ENCODE measurements around the gene NFKB2. TPM values are rescaled to one million over a fixed set of nuclear protein-coding genes. Genes with fewer than 3 reads are reported as not detected.

Gene NFKB2
- total RNA-seq, 2 donors from 2014 or later, result 192 to 372 TPM

DNA sequence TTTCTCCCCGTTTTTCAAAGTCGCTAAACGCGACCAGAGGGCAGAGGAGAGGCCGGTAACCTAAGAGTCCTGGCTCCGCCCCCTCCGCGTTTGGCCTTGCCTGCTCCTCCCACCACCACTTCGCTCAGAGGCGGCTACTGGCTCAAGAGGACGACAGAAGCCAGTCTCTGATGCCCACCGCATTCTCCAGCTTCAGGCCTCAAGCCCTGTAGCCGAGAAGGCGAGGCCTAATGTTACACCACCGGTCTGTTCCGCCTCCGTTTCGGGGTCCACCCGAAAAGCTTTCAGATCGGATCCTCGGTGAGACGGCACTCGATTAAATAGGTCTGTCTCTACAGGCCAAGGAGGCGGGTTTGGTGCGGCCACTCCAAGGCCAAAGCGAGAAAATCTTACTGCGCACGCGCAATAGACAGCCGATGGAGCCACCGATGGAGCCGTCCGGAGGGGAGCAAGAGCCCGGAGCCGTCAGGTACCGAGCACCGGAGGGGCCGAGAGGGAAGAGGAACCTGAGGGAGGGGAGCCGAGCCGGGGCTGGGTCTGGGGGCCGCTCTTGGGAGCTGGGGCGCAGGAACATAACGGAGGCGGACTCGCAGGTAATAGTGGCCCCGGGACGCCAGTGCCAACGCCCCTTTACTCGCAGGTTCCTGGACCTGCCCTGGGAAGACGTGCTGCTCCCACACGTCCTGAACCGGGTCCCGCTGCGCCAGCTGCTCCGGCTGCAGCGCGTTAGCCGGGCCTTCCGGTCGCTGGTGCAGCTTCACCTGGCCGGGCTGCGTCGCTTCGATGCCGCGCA, 25.4 kb downstream of the NFKB2 start, which contains the start of gene FBXL15:
Gene FBXL15 (plus strand): TSS at position 123 of the 793 bp plus-strand sequence. CDS start 294 bp downstream, at position 417.
- peak within 1 kb of the TSS; percentile 95 for H3K27ac Mint-ChIP-seq
- no peaks in the 10 kb centered on the region for H3K9me3 Mint-ChIP-seq
- H3K4me3 Mint-ChIP-seq, result peak within 1 kb of the TSS; percentile 99
- peaks cover 16% of the 10 kb centered on the region for H3K36me3 Mint-ChIP-seq (ENCODE audit: low read depth)
- H3K4me1 Mint-ChIP-seq, result peaks cover 5% of the 10 kb centered on the region
- peaks cover 14% of the 10 kb centered on the region for H3K27me3 Mint-ChIP-seq
- peak; percentile 80 for ATAC-seq (replicated peaks)

DNA sequence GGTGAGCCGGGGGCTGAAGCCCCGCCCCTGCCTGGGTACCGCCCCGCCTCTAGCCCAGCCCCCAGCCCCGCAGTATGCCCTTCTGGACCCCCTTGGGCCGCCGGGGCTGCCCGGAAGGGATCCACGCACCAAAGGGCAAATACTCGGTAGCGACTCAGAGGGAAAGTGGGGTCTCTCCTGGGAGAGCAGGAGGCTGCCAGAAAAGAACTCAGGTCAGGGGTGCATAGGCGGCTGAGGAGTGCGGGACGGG, 25.9 kb downstream of the NFKB2 start:
- Mint-ChIP-seq H3K27me3 (peaks cover 11% of the 10 kb centered on the region), H3K36me3 (ENCODE audit: low read depth) (peaks cover 16% of the 10 kb centered on the region)

DNA sequence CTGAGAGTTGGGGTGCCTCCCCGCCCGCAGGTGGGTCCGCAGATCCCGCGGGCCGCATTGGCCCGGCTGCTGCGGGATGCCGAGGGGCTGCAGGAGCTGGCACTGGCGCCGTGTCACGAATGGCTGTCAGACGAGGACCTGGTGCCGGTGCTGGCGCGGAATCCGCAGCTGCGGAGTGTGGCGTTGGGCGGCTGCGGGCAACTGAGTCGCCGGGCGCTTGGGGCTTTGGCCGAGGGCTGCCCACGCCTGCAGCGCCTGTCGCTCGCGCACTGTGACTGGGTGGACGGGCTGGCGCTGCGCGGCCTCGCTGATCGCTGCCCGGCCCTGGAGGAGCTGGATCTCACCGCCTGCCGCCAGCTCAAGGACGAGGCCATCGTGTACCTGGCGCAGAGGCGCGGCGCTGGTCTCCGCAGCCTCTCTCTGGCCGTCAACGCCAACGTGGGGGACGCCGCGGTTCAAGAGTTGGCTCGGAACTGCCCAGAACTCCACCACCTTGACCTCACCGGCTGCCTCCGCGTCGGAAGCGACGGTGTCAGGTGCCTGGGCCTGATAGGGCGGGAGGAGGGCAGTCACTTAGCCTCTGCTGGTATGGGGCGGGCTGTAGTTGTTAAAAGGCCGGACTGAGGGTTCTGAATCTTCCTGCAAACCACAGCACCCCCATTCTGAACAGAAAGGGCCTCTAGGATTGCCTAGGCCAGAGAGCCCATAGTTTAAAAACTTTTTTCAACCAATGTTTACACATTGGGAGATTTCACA, 26.4 kb downstream of the NFKB2 start:
- Mint-ChIP-seq H3K27me3 (peaks cover 10% of the 10 kb centered on the region), H3K4me1 (peaks cover 11% of the 10 kb centered on the region), H3K4me3 (peak overlapping the region; percentile 99), H3K36me3 (ENCODE audit: low read depth) (peaks cover 16% of the 10 kb centered on the region), H3K27ac (peak overlapping the region; percentile 46), H3K9me3 (no peaks in the 10 kb centered on the region)
- ATAC-seq (replicated peaks), result peak; percentile 15

More for the DNA sequence above, 25.9 kb downstream of the NFKB2 start:
- Mint-ChIP-seq H3K4me1 (peaks cover 6% of the 10 kb centered on the region), H3K9me3 (no peaks in the 10 kb centered on the region), H3K27ac (no peak overlapping the region), H3K4me3 (peak overlapping the region; percentile 99)
- peak; percentile 1 for ATAC-seq (replicated peaks)

DNA sequence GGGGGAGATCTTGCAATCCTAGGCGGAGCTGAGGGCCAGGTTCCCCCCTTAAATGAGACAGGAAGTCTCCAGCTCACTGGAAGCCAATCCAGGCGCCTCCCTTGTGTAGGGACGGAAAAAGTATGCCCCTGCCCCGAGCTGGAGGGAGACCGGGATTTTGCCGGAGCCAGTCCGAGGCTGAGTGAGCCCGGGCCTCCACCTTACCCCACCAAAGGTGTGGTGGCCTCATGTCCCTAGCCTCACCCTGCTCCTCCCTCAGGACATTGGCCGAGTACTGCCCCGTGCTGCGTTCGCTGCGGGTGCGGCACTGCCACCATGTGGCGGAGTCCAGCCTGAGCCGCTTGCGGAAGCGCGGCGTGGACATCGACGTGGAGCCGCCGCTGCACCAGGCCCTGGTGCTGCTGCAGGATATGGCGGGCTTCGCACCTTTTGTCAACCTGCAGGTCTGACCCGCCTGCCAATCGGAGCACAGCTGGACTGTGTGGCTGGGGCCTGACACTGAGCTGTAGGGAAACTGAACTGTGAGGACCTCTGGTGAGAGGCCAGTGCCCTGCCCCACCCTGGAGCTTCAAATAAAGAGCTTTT, 27.1 kb downstream of the NFKB2 start:
- Mint-ChIP-seq H3K27me3 (peaks cover 5% of the 10 kb centered on the region), H3K4me1 (peaks cover 18% of the 10 kb centered on the region), H3K9me3 (no peaks in the 10 kb centered on the region), H3K27ac (peak overlapping the region; percentile 46), H3K4me3 (peak overlapping the region; percentile 99), H3K36me3 (ENCODE audit: low read depth) (peaks cover 16% of the 10 kb centered on the region)
- ATAC-seq (replicated peaks), result peak; percentile 36

DNA sequence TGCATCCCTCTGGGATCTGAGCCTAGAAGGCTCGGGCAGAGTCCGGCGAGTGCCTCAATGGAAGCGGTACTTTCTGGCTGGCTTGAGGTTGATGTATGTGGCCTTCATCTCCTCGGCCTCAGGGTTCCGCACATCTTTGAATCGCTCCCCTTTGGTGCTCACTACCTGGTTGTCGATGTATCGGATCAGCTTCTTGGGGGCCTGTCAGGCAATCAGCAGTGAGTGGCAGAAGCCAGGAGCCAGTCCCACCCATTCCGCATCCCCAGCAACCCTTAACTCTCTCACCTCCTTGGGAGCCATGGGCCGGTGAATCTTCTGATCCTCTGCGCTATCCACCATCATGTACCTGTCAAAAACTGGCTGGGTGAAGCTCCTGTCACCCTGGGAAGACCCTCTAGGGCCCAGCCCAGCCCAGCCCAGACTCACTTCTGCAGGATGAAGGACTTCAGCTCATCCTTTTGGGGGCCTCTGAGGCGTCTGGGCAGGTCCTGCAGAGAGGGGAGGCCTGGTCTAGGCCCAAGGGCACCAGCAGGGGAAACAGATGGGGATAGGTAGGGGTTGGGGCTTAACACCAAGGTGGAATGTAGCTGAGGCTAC, 28.0 kb downstream of the NFKB2 start:
- H3K27me3 Mint-ChIP-seq, result no peaks in the 10 kb centered on the region
- peaks cover 20% of the 10 kb centered on the region for H3K4me1 Mint-ChIP-seq
- H3K4me3 Mint-ChIP-seq, result peak overlapping the region; percentile 99
- no peaks in the 10 kb centered on the region for H3K9me3 Mint-ChIP-seq
- ATAC-seq (replicated peaks), result no peak
- H3K36me3 Mint-ChIP-seq (ENCODE audit: low read depth), result peaks cover 16% of the 10 kb centered on the region
- H3K27ac Mint-ChIP-seq, result peak overlapping the region; percentile 41

DNA sequence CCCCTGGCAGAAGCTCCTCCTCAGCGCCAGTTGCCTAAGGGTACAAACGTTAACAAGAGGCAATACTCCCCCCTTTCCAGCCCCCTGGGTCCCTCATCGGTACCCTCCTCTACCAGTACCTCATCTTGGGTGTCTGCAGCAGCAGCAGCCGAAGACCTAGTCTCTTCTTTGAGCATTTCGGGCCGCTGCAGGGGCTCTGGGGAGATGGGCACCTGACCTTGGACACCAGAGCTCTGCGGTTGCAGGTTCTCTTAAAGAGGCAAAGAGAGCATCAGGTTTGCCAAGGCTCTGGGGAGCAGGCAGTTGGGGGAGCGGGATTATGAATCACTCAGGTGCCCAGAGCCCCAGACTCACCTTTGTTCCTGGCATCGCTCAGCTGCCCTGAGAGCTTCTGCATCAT, 28.6 kb downstream of the NFKB2 start:
- Mint-ChIP-seq H3K36me3 (ENCODE audit: low read depth) (peaks cover 16% of the 10 kb centered on the region), H3K27me3 (no peaks in the 10 kb centered on the region), H3K4me1 (peaks cover 18% of the 10 kb centered on the region), H3K9me3 (no peaks in the 10 kb centered on the region), H3K27ac (no peak overlapping the region), H3K4me3 (no peak overlapping the region)
- ATAC-seq (replicated peaks), result no peak

DNA sequence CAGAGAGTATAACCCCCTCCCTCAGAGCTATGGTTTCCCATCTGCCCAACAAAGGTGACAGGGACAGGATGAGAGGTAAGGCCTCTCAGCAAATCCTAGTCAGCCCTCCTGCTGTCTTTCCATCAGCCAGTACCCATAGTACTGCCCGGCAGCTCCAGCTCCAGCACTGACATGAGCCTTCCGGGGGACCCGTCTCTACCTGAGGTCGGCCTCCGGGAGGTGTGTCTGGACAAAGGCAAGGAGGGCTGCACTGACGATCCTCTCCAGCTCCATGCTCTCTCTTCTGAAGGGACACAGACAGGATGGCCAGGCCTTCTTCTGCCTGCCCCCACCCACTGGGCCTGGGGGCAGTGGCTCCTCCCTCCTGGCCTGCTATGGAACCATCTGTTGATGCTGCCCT, 29.4 kb downstream of the NFKB2 start:
- H3K27ac Mint-ChIP-seq, result no peak overlapping the region
- peaks cover 15% of the 10 kb centered on the region for H3K4me1 Mint-ChIP-seq
- no peak overlapping the region for H3K4me3 Mint-ChIP-seq
- no peaks in the 10 kb centered on the region for H3K9me3 Mint-ChIP-seq
- H3K36me3 Mint-ChIP-seq (ENCODE audit: low read depth), result peaks cover 16% of the 10 kb centered on the region
- no peak for ATAC-seq (replicated peaks)
- H3K27me3 Mint-ChIP-seq, result no peaks in the 10 kb centered on the region

DNA sequence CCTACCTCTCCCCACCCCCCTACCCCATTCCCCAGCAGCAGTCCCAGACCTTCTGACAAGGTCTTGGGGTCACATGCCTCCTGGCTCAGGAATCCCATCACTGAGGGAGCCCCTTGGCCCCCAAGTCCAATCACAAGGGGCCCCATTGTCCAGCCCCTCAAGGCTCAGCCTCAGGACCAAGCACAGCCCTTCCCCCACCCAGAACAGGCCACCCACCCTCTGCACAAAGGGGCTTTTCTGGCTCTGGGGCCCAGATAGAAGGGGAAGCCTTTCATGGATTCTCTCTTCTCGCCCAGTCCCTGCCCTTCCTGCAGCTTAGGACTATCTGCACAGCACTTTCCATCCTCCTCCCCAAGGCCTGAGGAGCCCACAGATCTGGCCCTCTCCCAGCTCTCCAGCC, 29.9 kb downstream of the NFKB2 start:
- H3K27me3 Mint-ChIP-seq, result no peaks in the 10 kb centered on the region
- H3K27ac Mint-ChIP-seq, result peak overlapping the region; percentile 39
- no peak overlapping the region for H3K4me3 Mint-ChIP-seq
- no peaks in the 10 kb centered on the region for H3K9me3 Mint-ChIP-seq
- peaks cover 16% of the 10 kb centered on the region for H3K36me3 Mint-ChIP-seq (ENCODE audit: low read depth)
- ATAC-seq (replicated peaks), result no peak
- peaks cover 15% of the 10 kb centered on the region for H3K4me1 Mint-ChIP-seq

DNA sequence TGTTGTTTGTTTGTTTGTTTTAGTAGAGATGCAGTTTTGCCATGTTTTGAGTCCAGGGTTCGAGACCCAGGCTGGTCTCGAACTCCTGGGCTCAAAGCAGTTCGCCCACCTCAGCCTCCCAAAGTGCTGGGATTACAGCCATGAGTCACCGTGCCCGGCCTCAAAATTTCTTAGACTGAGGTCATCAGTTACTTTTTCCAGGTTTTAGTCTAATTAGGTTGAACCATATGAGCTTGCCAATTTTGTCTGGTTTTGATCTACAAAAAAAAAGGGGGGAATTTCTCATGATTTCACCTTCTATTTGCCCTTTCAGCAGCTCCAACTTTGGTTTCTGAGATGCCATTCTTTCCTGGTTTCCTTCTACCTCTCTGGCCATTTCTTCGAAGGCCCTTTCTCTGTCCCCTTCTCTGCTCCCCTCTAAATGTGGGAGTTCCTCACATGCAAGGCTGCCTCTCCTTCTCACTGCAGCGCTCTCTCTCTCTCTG, 31.3 kb downstream of the NFKB2 start:
- Mint-ChIP-seq H3K27ac (peak overlapping the region; percentile 35), H3K27me3 (no peaks in the 10 kb centered on the region), H3K4me1 (peaks cover 20% of the 10 kb centered on the region), H3K9me3 (no peaks in the 10 kb centered on the region), H3K36me3 (ENCODE audit: low read depth) (peaks cover 9% of the 10 kb centered on the region), H3K4me3 (peak overlapping the region; percentile 10)
- ATAC-seq (replicated peaks), result peak; percentile 20

DNA sequence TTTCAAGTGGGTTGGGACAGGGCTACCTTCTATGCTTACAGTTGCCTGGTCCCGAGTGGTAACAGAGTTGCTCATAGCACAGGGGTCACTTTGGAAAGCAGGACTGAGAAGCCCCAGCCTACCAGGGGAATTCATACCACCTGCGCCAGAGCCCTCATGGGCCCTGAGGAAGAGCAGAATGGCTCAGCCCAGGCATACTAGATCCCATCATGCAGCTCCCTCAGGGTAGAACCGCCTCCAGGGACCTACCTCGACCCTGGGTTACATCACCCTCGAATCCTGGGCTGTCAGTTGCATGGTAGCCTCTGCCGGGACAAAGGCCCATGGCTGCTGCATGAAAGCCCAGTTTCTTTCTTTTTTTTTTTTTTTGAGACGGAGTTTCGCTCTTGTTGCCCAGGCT, 34.0 kb downstream of the NFKB2 start:
- peaks cover 22% of the 10 kb centered on the region for H3K4me1 Mint-ChIP-seq
- no peak overlapping the region for H3K27ac Mint-ChIP-seq
- no peak overlapping the region for H3K4me3 Mint-ChIP-seq
- ATAC-seq (replicated peaks), result no peak
- H3K9me3 Mint-ChIP-seq, result no peaks in the 10 kb centered on the region
- H3K27me3 Mint-ChIP-seq, result no peaks in the 10 kb centered on the region
- H3K36me3 Mint-ChIP-seq (ENCODE audit: low read depth), result no peaks in the 10 kb centered on the region

DNA sequence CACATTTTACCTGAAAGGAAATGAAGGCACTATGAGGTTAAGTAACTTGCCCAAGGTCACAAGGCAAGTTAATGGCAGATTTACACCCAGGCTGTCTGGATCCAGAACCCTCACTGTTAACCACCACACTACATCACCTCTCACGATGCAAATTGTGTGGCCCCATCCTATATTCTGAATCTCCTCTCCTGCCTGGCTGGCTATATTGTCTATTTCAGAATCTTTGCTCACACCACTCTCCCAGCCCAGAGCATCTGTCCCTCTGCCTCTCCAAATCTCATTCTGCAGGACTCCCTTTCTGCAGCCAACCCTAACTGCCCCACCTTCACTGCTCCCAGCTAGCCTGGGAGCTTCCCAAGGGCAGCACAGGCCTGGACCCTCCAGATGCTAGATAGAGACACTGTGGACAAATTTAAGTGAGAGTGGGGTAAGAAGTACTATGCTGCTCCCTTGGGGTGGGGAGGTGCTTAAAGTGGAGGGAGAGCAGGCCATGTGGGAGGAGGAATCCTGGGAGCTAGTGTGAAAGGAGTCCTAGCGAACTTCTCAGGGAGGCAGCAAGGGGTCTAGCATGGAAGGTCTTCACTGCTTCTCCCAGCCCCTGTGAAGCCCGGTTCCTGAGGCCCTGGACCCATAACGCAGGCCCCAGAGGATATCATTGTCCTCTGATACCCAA, 36.1 kb downstream of the NFKB2 start:
- Mint-ChIP-seq H3K4me1 (peaks cover 33% of the 10 kb centered on the region), H3K27ac (peak overlapping the region; percentile 93)

DNA sequence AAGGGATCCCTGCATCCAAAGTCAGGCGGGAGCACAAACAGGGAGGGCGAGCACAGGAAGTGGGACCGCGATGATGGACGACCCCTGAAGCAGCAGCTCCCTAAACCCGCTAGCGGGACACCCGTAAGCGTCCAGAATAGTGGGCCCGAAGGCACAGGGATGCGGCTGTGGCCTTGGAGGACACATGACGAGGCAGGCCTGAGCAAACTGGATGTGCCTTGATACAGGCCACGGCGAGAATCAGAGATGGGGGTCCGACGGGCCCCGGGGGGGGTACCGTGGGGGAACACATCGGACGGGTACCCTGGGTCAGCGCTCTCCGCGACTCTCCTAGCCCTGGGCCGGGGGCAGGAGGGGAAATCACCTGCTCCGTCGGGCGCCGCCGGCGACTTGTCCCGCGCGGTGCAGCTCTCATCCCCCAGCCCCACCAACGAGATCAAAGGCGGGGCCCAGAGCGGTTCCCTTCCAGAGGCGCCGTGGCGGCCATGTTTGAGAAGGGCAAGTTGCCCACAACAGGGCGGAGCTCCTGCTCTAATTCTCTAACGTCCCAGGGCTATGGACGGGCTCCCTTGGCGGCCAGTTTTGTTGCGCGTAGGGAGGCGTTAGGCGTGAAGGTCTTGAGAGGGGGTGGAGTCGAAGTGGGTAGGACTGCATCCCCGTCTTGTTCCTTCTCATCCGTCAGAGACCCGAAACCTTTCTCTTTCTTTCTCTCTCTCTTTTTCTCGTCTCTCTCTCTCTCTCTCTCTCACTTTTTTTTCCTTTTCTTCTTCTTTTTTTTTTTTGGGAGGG, 36.9 kb downstream of the NFKB2 start, which contains the start of gene CUEDC2:
Gene CUEDC2 (minus strand): TSS at position 413 of the 789 bp plus-strand sequence. CDS start 7,386 bp downstream, outside the sequence.
- Mint-ChIP-seq H3K27ac (peak within 1 kb of the TSS; percentile 93), H3K36me3 (ENCODE audit: low read depth) (peaks cover 2% of the 10 kb centered on the region), H3K4me1 (peaks cover 30% of the 10 kb centered on the region), H3K4me3 (peak within 1 kb of the TSS; percentile 93), H3K27me3 (no peaks in the 10 kb centered on the region), H3K9me3 (no peaks in the 10 kb centered on the region)
- peak; percentile 96 for ATAC-seq (replicated peaks)

More for the DNA sequence above, 36.1 kb downstream of the NFKB2 start:
- Mint-ChIP-seq H3K27me3 (no peaks in the 10 kb centered on the region), H3K36me3 (ENCODE audit: low read depth) (no peaks in the 10 kb centered on the region), H3K4me3 (peak overlapping the region; percentile 93), H3K9me3 (no peaks in the 10 kb centered on the region)
- ATAC-seq (replicated peaks), result no peak

DNA sequence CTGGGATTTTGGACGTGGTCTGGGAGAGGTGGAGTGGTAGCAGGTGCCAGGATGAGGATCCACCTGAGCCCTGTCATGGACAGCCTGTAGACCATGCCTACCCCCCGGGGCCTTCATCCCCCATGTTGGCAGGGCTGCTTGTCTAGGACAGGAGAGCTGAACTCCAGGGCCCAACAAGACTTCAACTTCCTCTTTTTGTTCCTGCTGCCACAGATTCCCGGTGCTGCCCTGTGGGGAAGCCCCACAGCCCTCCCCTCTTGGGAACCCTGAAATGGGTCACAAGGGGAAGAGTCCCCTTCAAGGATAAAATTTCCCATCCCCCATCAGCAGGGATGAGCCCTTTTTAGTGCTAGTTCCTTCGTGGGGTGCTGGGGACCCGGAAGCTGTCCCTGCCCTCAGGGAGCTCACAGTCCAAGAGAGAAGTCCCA, 38.1 kb downstream of the NFKB2 start:
- no peak for ATAC-seq (replicated peaks)
- Mint-ChIP-seq H3K27ac (peak overlapping the region; percentile 93), H3K4me3 (peak overlapping the region; percentile 93), H3K4me1 (peaks cover 34% of the 10 kb centered on the region), H3K9me3 (no peaks in the 10 kb centered on the region), H3K27me3 (no peaks in the 10 kb centered on the region), H3K36me3 (ENCODE audit: low read depth) (peaks cover 11% of the 10 kb centered on the region)
